ENCODE results near the gene ERFE. TPM values are rescaled to one million over a fixed set of nuclear protein-coding genes. Genes with fewer than 3 reads are reported as not detected.

ERFE gene
- total RNA-seq, 2 experiments from 2014 or later, result not detected

GRCh38 chr2:238187618-238188548, 29.1 kb downstream of the ERFE start:
- Mint-ChIP-seq H3K27ac (no peak overlapping the region), H3K4me1 (peaks cover 8% of the 10 kb centered on the region), H3K9me3 (ENCODE audit: low read depth) (no peaks in the 10 kb centered on the region), H3K36me3 (peaks cover 51% of the 10 kb centered on the region), H3K4me3 (no peak overlapping the region), H3K27me3 (no peaks in the 10 kb centered on the region)
- no peak for DNase-seq
- ATAC-seq, result no peak
- CTCF ChIA-PET, result interaction anchor here (1.0 to 1.3 kb wide), 2 partner anchors 10 to 28 kb away, joined by 3 read pairs; no protein-coding TSS in a partner anchor

DNA sequence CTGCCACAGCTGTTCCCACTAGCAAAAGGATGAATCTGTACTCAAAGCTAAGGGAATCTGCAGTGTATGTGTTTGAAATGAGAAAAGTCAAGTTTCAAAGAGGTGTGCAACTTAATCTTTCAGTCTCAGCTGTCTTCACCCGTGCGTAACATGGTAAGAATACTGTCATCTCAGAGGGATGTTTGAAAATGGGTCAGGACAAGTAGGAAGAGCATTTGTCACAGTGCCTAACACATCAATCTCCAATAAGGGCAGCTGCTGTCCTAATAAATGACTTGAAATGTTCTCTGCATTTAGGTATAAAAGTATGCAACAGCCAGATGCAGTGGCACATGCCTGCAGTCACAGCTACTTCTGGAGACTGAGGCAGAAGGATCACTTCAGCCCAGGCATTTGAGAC, 31.7 kb downstream of the ERFE start:
- H3K4me1 Mint-ChIP-seq, result peaks cover under 1% of the 10 kb centered on the region
- H3K36me3 Mint-ChIP-seq, result peaks cover 50% of the 10 kb centered on the region
- no peaks in the 10 kb centered on the region for H3K9me3 Mint-ChIP-seq (ENCODE audit: low read depth)
- CTCF ChIA-PET, result interaction anchor here (0.6 to 1.3 kb wide), 2 partner anchors 11 to 287 kb away, joined by 3 read pairs; no protein-coding TSS in a partner anchor
- H3K27me3 Mint-ChIP-seq, result no peaks in the 10 kb centered on the region
- H3K27ac Mint-ChIP-seq, result no peak overlapping the region
- H3K4me3 Mint-ChIP-seq, result no peak overlapping the region
- DNase-seq (no peak), ATAC-seq (no peak)

DNA sequence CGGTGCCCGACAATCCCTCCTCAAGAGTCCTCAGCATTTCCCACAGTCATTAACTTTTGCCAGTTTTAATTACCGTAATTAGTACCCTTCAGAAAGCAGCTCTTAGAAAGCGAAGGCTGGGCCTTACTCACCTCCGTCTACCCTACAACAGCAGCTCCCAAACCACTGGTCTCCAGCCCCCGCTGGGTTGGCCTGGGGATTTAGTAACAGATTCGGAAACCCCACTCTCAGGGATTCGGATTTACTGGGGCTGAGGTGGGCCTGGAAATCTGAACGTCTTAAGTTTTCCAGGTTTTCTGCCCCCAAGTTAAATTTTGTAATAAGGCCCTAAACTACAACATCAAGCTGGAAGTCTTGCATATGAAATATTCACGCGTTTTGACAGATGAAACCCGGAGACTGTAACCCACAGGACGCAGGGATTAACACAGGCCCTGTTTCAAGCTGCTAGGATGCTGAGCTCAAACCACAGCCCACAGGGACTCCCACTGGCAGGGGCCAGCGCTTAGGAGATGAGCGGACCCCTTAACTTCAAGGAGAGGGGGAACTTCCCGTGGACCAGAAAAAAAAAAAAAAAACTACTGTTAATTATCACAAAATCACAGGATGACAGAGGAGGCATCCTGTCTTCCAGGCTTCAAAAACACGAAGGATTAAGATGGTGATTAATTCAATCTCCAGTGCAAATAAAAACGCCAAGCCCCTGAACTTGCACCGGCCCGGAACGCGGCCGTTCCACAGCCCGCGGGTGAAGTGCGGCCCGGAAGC, 43.7 kb downstream of the ERFE start:
- CTCF ChIA-PET, result interaction anchor here (1.0 to 2.8 kb wide), 5 partner anchors 11 to 142 kb away, joined by 3 to 9 read pairs (median 3); partner anchors contain the start of gene SCLY
- ATAC-seq (no peak), DNase-seq (peak; percentile 53)
- H3K27ac Mint-ChIP-seq, result peak overlapping the region; percentile 82
- H3K4me1 Mint-ChIP-seq, result peaks cover 39% of the 10 kb centered on the region
- H3K27me3 Mint-ChIP-seq, result no peaks in the 10 kb centered on the region
- H3K9me3 Mint-ChIP-seq (ENCODE audit: low read depth), result no peaks in the 10 kb centered on the region
- peak overlapping the region; percentile 84 for H3K4me3 Mint-ChIP-seq
- H3K36me3 Mint-ChIP-seq, result peaks cover 16% of the 10 kb centered on the region

GRCh38 chr2:238203094-238203972, 44.6 kb downstream of the ERFE start, which contains the start of gene ILKAP:
Gene ILKAP, minus strand, starts transcription at chr2:238203695. Its CDS starts 142 bp downstream, at chr2:238203553.
- Mint-ChIP-seq H3K36me3 (peaks cover 16% of the 10 kb centered on the region), H3K27ac (peak within 1 kb of the TSS; percentile 82), H3K4me1 (peaks cover 35% of the 10 kb centered on the region), H3K9me3 (ENCODE audit: low read depth) (no peaks in the 10 kb centered on the region), H3K27me3 (no peaks in the 10 kb centered on the region), H3K4me3 (peak within 1 kb of the TSS; percentile 84)
- CTCF ChIA-PET, result interaction anchor here (2.8 kb wide), 1 partner anchor 60 kb away, joined by 9 read pairs; no protein-coding TSS in a partner anchor
- ATAC-seq, result peak; percentile 98
- DNase-seq, result peak; percentile 91

- Mint-ChIP-seq H3K36me3 (peaks cover 13% of the 10 kb centered on the region), H3K9me3 (ENCODE audit: low read depth) (no peaks in the 10 kb centered on the region), H3K27ac (peak overlapping the region; percentile 79), H3K4me1 (peaks cover 32% of the 10 kb centered on the region), H3K4me3 (peak overlapping the region; percentile 68), H3K27me3 (no peaks in the 10 kb centered on the region)
- DNase-seq (no peak), ATAC-seq (no peak)
- CTCF ChIA-PET, result interaction anchor here (2.8 kb wide), 1 partner anchor 60 kb away, joined by 9 read pairs; no protein-coding TSS in a partner anchor
These were observed 45.4 kb downstream of the ERFE start for GRCh38 chr2:238203973-238204683.

- Mint-ChIP-seq H3K27ac (no peak overlapping the region), H3K9me3 (ENCODE audit: low read depth) (no peaks in the 10 kb centered on the region), H3K36me3 (peaks cover 4% of the 10 kb centered on the region), H3K4me3 (no peak overlapping the region), H3K27me3 (peaks cover 3% of the 10 kb centered on the region), H3K4me1 (peaks cover 14% of the 10 kb centered on the region)
- CTCF ChIA-PET, result no interaction called here
- no peak for ATAC-seq
- no peak for DNase-seq
These were observed 48.2 kb downstream of the ERFE start for GRCh38 chr2:238207006-238207405.

DNA sequence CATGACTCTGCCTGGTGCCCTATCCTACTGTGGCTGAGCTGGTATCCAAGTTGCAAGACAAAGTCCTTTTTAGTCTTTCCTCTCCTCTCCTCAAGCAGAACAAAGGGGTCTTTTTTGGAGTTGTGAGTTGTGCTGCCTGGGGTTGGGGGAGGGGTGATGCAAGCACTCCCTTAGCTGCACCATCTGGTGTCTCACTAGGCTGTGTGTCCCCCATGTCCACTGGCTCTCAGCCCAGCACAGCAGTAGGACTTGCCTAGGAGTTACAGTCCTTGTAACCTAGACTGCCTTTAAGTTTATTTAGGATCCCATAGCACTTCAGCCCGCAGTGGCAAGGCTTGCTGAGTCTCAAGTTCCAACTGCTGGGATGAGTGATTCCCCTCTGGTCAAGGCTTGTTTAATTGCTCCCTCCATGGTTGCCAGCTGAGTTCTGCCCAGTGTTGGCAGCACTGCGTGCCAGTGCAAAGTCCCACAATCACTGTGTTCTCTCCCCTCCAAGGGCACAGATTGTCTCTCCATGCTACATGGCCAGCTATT, 57.9 kb downstream of the ERFE start:
- CTCF ChIA-PET, result no interaction called here
- no peaks in the 10 kb centered on the region for H3K4me1 Mint-ChIP-seq
- ATAC-seq (no peak), DNase-seq (no peak)
- H3K4me3 Mint-ChIP-seq, result no peak overlapping the region
- H3K27ac Mint-ChIP-seq, result no peak overlapping the region
- no peaks in the 10 kb centered on the region for H3K36me3 Mint-ChIP-seq
- peaks cover 30% of the 10 kb centered on the region for H3K27me3 Mint-ChIP-seq
- no peaks in the 10 kb centered on the region for H3K9me3 Mint-ChIP-seq (ENCODE audit: low read depth)

Other genes with a start within 250 kb of the ERFE start
- 10 to 100 TPM; 22.1 to 44.1 TPM for gene UBE2F, start 192.0 kb upstream of the ERFE start, total RNA-seq
- gene SCLY, start 98.0 kb upstream of the ERFE start, total RNA-seq, result 10 to 100 TPM; 29.1 to 53.8 TPM
- gene ESPNL, start 58.6 kb upstream of the ERFE start, total RNA-seq, result under 1 TPM in 1 of 2 experiments, not detected in 1; 0.05 TPM
- gene KLHL30, start 20.3 kb upstream of the ERFE start, total RNA-seq, result not detected
- gene ILKAP, start 44.7 kb downstream of the ERFE start, total RNA-seq, result 10 to 100 TPM; 52.6 to 61.7 TPM
- 1 to 10 TPM; 3.0 to 4.0 TPM for gene HES6, start 81.1 kb downstream of the ERFE start, total RNA-seq
- 10 to 100 TPM in 1 of 2 experiments, 1 to 10 TPM in 1; 9.1 to 11.5 TPM for gene PER2, start 129.6 kb downstream of the ERFE start, total RNA-seq
- 1 to 10 TPM; 6.8 to 8.8 TPM for gene TRAF3IP1, start 161.5 kb downstream of the ERFE start, total RNA-seq